ENCODE measurements around the gene OR2AG2.
A peak's percentile ranks its signal among the peaks of the same experiment; 100 is the strongest.

OR2AG2 gene

GRCh38 chr11:6745465-6746015 is 26.2 kb downstream of the OR2AG2 start:
- no peak for TF ChIP-seq CTCF (conservative IDR thresholded peaks at IDR 0.05; ENCODE audit: low read depth)
- no peak for DNase-seq (ENCODE audit: low spot score)
- CTCF ChIA-PET = interaction anchor here (0.6 to 0.8 kb wide), 3 partner anchors 12 to 399 kb away, joined by 3 to 5 read pairs (median 4); no protein-coding TSS in a partner anchor
- H3K27ac ChIP-seq = no peak overlapping the region
- POLR2A ChIA-PET (ENCODE audit: low non-redundant PET) = no interaction called here

GRCh38 chr11:6745018-6745417 is 26.8 kb downstream of the OR2AG2 start:
- no peak for TF ChIP-seq CTCF (conservative IDR thresholded peaks at IDR 0.05; ENCODE audit: low read depth)
- no peak overlapping the region for H3K27ac ChIP-seq
- DNase-seq (ENCODE audit: low spot score) = no peak
- CTCF ChIA-PET = interaction anchor here (0.7 to 0.8 kb wide), 2 partner anchors 12 to 400 kb away, joined by 4 to 5 read pairs; no protein-coding TSS in a partner anchor
- POLR2A ChIA-PET (ENCODE audit: low non-redundant PET) = no interaction called here

- no peak overlapping the region for H3K27ac ChIP-seq
- DNase-seq (ENCODE audit: low spot score) = no peak
- ChIA-PET POLR2A (ENCODE audit: low non-redundant PET) (no interaction called here), CTCF (no interaction called here)
- TF ChIP-seq CTCF (conservative IDR thresholded peaks at IDR 0.05; ENCODE audit: low read depth) = no peak
These were observed 29.5 kb downstream of the OR2AG2 start for GRCh38 chr11:6742260-6742659.

GRCh38 chr11:6738590-6738989 is 33.2 kb downstream of the OR2AG2 start:
- CTCF ChIA-PET = interaction anchor here (0.6 to 1.2 kb wide), 7 partner anchors 8 to 694 kb away, joined by 3 to 6 read pairs (median 4); no protein-coding TSS in a partner anchor
- H3K27ac ChIP-seq = no peak overlapping the region
- POLR2A ChIA-PET (ENCODE audit: low non-redundant PET) = no interaction called here
- no peak for DNase-seq (ENCODE audit: low spot score)
- no peak for TF ChIP-seq CTCF (conservative IDR thresholded peaks at IDR 0.05; ENCODE audit: low read depth)

DNA sequence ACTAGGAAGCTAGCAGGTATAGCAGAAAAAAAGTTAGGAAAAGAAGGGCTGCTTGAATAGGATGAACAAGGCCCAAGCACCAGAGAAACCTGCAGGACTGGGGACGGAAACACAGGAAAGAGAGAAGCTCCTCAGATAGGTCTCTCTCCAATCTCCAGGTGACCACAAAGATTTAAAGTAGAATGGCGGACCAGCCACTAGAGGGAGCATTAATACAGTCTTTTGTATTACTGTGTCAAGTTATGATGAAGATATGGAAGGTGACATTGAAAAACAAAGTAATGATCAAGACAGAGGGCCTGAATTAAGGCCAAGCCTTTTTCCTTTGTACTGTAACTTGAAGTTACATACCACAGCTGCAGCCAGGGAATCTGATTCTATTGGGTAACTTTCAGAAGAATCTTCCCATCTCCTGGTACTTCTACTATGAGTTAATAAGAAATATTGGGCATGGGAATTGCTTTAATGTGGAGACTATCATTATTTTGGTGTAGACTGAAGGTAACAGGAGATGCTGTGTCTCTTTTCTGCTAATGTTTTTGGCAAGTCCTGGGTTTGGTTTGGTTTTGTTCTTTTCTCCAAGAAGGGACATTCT is 33.8 kb downstream of the OR2AG2 start:
- DNase-seq (ENCODE audit: low spot score) = peak; percentile 45
- TF ChIP-seq CTCF (conservative IDR thresholded peaks at IDR 0.05; ENCODE audit: low read depth) = peak; percentile 66
- no peak overlapping the region for H3K27ac ChIP-seq
- POLR2A ChIA-PET (ENCODE audit: low non-redundant PET) = no interaction called here
- CTCF ChIA-PET = interaction anchor here (0.6 to 1.7 kb wide), 13 partner anchors 9 to 995 kb away, joined by 3 to 7 read pairs (median 4); partner anchors contain the start of gene OR2AG2

GRCh38 chr11:6736495-6737121 is 35.2 kb downstream of the OR2AG2 start:
- CTCF ChIA-PET = interaction anchor here (0.6 to 1.7 kb wide), 2 partner anchors 21 to 346 kb away, joined by 4 to 7 read pairs; partner anchors contain the start of gene SMPD1
- TF ChIP-seq CTCF (conservative IDR thresholded peaks at IDR 0.05; ENCODE audit: low read depth) = no peak
- no peak for DNase-seq (ENCODE audit: low spot score)
- no peak overlapping the region for H3K27ac ChIP-seq
- POLR2A ChIA-PET (ENCODE audit: low non-redundant PET) = no interaction called here

Data from RWPE1 (cell line).